GM18499 (cell line): ENCODE data around the gene C1orf116.
"Not testable (repeated sequence)": the region's sequence is repeated elsewhere in the genome, so short reads cannot be mapped to it uniquely, and the experiment has no call there.

Experiments
- ATAC-seq: cut with Tn5 transposase; IDR thresholded peaks from one replicate; pipeline ENCODE4 v1.9.1; 2021; ENCODE audit warnings: moderate number of reproducible peaks; ENCODE audit not compliant: insufficient read depth, unreplicated experiment

C1orf116 gene

DNA sequence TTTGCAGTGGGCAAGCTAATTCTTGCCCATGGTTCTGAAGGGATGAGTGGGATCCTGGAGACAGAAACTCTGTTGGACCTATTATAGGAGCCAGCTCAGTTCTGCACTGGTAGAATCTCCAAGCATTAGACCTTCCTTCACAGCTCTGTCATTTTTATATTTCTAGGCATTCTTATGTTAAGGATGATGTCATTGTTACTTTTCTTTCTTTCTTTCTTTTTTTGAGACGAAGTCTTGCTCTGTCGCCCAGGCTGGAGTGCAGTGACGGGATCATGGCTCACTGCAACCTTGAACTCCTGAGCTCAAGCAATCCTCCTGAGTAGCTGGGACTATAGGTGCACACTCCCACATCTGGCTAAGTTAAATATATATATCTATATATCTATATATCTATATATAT is 28.0 kb upstream of the C1orf116 start:
- no peak for ATAC-seq

DNA sequence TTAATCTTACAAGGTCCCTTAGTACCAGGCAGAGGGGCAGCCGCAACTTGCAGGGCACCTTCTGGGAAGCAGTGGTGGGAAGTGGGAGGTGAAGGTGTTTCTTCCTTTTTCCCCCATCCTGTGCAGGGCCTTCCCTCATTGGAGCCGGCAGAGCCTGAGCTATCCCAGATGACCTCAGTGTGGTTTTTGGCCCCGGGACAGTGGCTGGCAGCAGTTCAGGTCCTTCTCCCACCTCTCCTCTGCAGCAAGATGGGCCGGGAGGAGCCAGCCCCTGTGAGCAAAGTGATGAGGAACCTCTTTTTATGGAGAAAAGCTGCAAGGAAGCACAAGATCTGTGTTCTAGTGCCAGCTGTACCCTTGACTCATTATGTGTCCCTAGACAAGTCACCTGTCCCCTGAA is 27.3 kb upstream of the C1orf116 start:
- no peak for ATAC-seq

DNA sequence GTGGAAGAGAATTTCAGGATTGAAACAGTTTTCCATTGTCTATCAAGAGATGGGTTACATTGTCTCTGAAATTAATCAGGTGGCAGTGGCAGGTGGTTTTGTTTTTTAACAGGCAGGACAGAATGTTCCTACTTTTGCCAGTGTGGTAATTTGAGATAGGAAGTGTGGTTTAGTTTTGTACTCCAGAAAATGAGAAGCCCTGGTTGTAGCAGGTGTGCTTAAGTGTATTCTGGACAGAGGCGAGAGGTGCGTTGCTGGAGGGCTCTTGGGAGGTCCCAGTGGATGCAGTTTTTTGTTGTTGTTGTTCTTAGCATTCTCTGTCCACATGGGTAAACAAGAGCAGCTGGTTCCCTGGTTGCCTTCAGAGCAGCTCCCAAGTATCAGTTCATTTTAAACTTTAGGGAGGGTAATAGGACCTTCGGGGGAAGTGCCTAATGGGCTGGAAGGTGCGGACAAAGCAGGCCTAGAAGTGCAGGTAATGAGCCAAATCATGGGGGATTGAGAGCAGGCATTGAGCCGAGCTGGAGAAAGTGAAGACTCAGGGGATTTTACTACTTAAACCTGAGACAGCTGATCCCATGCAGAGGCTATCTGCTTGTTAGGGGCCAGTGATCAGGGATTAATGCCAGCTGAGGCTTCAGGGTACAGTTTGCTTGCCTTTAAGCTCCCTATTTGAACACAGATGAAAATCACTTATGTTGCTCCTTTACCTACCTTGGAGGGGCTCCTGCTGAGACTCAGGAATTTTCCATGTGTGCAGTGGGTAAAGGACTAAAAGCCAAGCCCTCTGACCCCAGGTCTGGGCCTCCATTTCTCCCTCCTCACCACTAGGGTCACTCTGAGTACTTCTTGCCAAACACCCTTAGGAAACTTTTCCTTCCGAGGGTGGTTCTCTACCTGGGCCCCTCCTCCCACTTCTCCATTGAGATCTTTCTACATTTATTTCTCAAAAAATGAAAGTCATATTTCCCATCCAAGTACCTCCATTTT is 26.6 kb upstream of the C1orf116 start:
- ATAC-seq = no peak

DNA sequence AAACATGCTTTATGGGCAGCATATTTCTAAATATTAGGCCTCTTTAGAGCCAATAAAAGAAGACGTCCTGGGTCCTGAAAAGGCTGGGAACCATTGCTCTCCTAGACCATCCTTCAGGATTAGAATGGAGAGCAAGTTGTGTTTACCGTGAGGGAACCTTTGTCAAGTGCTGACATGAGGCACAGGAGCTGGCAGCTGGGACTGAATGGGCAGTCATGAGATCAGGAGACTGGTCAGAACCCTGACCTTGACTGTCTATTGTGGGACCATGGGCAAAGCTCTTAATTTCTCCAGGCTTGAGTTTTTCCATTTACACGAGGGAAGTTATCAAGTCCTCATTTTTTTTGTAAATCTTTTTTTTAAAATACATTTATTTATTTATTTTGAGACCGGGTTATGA is 25.7 kb upstream of the C1orf116 start:
- no peak for ATAC-seq

DNA sequence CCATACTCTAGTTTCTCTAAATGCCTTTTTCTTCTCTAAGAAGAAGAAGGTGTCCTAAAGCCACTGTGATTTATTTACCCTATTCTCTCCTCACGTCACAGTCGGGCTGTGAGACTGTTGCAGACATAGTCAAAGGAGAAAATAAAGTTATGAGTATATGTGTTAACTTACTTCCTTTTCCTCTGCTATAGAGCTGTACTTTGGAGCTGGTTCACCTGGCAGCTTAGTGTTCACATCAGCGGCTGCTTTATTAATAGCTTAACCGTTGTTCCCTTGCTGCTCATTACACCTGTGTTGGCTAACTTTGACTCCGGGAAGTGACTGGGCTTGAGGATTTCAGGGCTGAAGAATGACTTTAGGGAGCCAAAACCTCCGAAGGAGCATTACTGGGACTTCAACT is 24.1 kb upstream of the C1orf116 start:
- ATAC-seq = no peak

DNA sequence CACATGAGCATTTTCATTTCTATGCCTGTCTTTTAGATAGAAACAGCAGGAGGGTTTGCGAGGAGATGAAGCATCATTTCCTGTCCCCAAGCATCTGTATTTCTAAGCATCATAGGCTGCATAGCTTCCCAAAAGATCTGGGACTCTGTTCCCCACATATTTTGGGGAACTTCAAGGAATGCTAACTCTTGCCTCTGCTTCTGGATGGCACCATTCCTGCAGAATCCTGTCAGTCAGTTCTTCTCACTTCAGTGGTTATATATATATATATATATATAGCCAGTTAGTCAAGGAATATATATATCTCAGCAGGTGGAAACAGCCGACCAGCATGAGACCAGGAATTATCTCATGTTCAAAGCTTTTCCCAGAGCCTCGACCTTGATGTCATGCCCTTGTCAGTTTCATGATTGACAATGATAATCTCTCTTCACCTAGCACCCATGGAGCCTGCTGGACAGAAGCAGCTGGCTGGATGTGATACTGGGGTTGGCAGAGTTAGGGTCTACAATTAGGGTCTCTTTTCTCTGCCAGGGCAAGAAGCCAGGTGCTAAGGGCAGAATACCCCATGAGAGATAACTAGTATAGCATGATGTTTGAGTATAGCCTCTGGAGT is 22.9 kb upstream of the C1orf116 start:
- no peak for ATAC-seq

DNA sequence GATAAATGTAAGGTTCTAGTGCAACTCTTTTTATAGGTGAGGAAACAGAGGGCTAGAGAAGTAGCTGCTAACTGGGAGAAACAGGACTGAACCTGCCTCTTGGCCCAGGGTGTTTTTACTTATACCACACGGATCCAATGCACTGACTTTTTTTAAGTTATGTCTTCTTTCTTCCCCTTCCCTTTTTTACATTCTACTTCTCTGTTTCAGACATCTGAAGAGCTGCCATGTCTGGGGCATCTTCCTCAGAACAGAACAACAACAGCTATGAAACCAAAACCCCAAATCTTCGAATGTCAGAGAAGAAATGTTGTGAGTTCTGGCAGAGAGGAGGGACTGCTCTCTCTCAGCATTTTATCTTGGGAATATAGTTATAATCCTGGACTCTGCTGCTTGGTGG is 21.9 kb upstream of the C1orf116 start:
- ATAC-seq = no peak

DNA sequence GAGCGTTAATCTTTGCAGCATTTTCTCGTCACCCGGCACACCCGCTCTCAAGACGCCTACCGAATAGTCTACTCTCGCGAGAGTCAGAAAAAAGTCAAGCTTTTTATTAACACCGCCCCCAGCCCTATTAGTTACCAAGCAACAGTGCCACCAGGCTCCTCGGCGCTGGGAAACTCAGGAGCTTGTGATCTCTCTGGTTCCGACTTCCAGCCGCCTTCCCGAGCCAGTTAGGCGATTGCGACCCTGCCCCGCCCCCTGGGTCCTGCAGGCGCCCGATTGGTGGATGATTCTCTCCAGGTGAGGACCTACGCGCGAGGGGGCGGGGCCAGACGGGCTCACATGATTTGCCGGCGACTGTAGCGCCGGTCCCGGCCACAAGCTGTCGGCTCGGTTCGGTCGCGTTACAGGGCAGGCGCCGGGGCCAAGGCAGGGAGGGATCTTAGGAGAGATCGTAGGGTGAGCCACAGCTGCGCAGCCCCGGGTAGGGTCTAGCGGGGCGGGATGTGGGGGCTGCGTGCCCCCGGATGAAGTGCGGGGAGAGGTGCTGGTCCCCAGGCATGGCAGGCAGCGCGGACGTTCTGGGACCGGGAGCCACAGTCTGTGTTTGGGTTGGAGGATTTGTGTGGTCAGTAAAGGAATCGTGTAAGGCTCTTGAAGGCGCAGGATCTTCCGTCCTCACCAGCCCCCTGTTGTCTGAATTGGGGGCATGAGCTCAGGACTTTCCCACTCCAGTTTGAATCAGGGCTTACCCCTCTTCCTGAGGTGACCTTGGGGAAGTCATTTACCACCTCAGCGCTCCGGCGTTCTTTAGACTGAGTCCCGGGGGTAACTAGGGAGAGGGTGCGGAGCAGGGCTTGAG is 20.6 kb upstream of the C1orf116 start, which contains the start of gene PFKFB2:
PFKFB2 (plus strand) TSS at position 365 of the 859 bp plus-strand sequence. CDS start 1,443 bp downstream, outside the sequence.
- peak; percentile 42 for ATAC-seq

DNA sequence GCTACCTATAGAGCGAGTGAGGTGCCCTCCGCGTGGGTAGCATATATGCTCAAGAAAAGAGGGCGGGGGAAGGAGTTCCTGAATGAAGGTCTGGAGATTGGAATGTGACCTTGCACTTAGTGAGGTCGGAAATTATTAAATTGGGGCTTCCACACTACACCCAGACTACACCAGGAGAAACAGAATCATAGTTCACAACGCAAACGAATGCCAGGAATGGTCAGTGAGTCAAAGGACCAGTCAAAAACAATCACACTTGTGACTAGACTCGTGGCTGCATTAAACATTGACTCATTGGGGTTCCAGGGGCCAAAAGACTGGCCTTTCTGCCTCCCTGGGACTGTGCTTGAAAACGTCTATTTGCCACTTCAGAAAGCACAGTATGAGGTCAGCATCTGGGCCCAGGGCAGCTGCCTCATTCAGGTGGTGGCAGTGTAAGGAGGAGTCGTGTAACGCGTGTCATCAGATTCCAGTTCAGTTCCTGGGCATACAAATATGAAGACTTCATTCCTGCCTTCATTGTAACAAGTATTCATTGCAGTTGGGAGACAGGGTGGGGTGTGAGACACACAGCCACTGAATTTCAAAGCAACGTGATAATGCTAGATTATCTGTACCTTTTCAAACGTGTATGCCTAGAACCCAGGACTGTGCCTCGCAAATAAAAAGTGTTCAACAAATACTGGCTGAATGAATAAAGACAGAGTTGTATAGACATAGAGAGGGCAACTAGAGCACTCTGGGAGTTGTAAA is 18.8 kb upstream of the C1orf116 start, which contains the start of gene YOD1:
YOD1 (minus strand) TSS at position 18 of the 753 bp plus-strand sequence. CDS start 178 bp downstream, outside the sequence.
- no peak for ATAC-seq

DNA sequence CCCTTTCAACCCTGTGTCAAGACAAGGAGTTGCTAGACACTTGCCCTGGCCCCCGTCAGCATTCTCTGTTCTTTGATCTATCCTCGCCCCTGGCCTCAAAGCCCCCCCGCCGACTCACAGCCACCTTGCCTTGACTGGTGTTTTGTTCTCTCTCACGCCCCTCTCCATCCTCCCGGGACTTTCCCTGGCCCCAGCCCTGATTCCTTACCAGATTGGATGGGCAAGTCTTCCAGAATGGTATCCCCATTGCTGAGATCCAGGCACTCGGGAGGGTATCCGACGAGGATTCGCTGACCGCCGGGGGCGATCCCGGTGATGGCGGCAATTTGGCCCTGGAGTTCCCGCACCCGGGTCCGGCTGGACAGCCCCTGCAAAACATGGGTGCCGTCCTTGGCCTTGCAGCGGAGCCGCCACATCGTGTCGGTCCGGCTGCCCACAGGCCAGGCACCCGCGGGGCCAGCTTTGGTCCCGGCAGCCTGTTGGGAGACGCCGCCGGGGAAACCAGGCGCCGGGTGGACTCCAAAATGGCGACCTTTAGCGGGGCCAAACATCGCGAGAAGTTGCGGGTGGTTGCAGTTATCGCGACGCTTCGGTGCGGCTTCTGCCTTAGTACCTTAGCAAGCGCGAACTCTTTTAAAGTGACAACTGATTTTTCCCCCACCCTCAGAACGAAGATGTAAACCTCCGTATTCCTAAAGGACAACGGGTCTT is 18.1 kb upstream of the C1orf116 start:
- ATAC-seq = no peak

DNA sequence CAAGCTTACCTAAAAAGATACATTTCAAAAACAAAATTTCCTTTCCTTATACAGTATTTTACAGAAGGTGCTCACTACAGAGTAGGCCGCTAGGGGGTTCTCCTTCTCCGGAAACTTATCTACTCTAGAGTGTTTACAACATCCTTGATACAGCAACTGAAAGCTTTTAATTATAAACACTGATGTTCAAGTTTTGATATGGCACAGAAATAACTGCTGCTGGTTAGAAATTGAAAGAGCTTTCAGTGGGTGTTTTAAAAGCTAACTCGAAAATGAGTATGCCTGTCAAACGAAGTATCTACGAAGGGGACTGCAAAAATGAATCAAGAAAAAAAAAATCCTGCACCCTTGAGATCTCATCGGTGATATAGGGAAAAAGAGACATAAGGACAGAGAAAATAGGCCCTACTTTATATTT is 17.4 kb upstream of the C1orf116 start:
- no peak for ATAC-seq

DNA sequence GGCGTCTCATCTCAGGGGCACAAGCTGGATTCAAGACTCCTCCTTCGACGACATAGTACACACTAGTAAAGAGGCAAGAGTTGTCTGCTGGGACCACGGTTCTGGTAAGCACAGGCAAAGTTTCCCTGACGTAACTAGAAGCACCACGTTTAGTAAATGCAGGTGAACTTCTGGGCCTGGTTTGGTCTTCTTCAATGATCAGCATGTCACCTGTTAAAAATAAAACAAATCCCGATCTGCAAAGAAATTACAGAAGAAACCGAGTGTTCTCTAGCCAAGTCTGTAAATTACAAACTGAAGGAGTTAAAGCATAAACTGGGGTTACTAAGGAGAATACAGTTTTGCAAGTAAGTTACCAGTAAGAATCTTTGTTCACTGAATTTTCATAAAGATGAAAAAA is 17.0 kb upstream of the C1orf116 start:
- ATAC-seq = no peak

DNA sequence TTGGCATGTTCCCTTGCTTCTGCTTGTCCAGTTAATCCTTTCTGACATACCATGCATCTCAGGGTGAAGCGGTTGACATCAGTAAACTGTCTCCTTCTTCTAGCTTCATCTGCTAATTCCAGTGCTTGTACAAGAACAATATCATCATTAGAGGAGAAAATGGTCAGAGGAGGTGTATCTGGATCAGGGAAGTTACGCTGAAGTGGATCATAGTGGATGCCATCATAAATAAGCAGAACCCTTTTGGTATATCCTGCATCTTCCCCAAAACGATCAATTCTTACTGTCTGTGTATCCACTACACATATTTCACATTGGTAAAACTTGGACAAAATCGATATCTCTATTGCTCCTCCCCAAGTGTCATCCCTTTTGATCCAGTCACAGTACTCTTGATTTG is 16.5 kb upstream of the C1orf116 start:
- ATAC-seq = no peak

DNA sequence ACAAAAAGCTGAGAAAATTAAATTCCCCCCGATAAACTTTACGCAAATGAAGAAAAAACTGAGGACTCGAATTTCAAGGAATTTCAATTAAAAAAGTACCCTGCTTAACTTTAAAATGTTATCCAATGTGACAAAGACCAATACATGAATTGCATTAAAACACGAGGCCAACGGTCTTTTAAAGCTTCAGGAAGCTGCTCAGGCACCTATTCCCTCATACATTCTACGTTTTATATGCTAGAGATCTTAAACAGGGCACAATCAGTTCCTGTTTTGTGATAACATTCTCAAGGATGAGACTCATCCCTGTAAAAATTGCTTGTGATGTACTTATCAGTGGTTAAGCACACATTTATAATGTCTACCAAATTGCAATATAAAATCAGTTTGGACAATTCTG is 15.5 kb upstream of the C1orf116 start:
- no peak for ATAC-seq

DNA sequence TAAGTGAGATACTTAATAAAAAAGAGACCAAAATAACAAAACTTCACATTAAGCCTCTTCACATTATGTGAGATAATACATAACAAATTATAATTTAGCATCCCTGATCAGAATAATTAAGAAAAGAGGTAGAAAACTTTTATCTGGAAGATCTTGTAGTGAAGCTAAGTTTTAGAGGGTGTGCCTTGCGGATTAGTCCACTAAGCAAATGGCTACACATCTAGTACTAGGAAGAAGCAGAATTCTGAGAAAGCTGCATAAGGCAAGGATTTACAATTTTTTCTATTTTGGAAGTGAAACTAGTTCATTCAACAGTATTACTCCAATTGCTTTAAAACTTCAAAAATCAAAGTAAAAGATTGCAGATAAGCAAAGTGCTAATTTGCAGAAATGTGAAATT is 14.9 kb upstream of the C1orf116 start:
- no peak for ATAC-seq

DNA sequence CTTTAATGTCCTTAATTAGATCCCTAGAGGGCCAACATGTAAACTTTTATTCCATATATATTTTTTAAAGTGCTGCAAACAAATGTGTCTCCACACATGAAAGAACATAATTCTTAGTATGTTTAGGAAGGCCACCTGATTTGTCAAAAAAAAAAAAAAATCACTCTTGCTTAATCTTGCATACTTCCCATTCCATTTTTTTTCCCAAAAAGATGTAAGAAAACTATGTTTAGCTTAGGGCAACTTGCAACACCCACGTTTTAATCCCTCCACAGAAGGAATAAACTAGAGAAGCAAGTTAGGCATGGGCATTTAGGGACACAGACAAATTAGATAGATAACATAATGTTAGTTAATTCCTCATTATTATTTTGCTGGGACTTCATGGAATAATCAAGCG is 12.9 kb upstream of the C1orf116 start:
- no peak for ATAC-seq

DNA sequence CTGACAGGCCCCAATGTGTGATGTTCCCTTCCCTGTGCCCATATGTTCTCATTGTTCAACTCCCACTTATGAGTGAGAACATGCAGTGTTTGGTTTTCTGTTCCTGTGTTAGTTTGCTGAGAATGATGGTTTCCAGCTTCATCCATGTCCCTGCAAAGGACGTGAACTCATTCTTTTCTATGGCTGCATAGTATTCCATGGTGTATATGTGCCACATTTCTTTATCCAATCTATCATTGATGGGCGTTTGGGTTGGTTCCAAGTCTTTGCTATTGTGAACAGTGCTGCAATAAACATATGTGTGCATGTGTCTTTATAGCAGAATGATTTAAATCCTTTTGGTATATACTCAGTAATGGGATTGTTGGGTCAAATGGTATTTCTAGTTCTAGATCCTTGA is 8.8 kb upstream of the C1orf116 start:
- ATAC-seq = not testable (repeated sequence)

DNA sequence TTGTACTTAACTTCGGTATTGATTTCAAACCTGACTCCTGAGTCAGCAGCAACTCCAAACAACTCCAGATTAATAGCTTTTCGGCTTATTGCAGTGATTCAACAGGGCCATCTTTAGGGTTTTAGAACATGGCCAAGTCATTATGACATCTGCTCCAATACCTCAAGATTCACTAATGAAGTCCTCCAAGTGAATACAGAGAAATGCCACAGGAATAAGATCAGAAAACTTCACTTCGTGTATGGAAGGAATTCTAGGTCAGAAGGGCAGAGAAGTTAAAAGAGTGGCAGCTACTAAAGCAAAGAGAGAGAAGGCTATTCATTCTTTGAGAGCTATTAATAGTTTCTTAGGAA is 7.6 kb upstream of the C1orf116 start:
- no peak for ATAC-seq
